HepG2 (cell line): Measurements from ENCODE around the gene DNAJC1. TPM values are rescaled to one million over a fixed set of nuclear protein-coding genes. Genes with fewer than 3 reads are reported as not detected.

Source experiments
- ATAC-seq: fragments of 200-7000 bp; cut with Tn5 transposase; 3 replicates; pipeline ENCODE4 v1.9.1; 2020; ENCODE audit warnings: mild to moderate bottlenecking, moderate library complexity
- BruUV-seq: library from RNA; stranded (reverse); fragments of 400-500 nt; replicated peaks from 2 replicates; lab custom pipeline; 2021; lab: Mats Ljungman, UMichigan
- CTCF ChIA-PET: fragments of 300-600 bp; formaldehyde crosslinking; extraction: SDS; loops from one replicate; lab custom pipeline; 2021; ENCODE audit warnings: low total read pairs, inconsistent platforms, low intra/inter-chr PET ratio; lab: Yijun Ruan, JAX
- POLR2A ChIA-PET: fragments of 350-600 bp; sonication (Branson Sonifier 250); formaldehyde crosslinking; loops from one replicate; lab custom pipeline; 2020; ENCODE audit warnings: antibody characterized with exemption, inconsistent platforms; lab: Yijun Ruan, JAX
- DNase-seq: peaks from one replicate; pipeline ENCODE4 v3.0.0-alpha.2; 2015; ENCODE audit warnings: low spot score
- FAIRE-seq: peaks from 3 replicates; lab custom pipeline; 2011; peaks lifted over from hg19 to GRCh38; lab: Jason Lieb, UNC
- H2AFZ ChIP-seq: one replicate; pipeline ENCODE4 v1.6.1; 2011; ENCODE audit warnings: low read length, inconsistent platforms
- H3K27ac ChIP-seq: fragments of 300-600 bp; 3 replicates; pipeline ENCODE4 v1.8.0; 2011; ENCODE audit warnings: mixed run types, mild to moderate bottlenecking, mixed read lengths, low read length, inconsistent platforms; ENCODE audit not compliant: insufficient read depth; ENCODE audit errors: extremely low read length
- H3K27me3 ChIP-seq, 2 experiments: fragments of 200-600 bp in 1 of 2; 2 replicates in 1 of 2; 3 replicates in 1 of 2; pipeline versions ENCODE4 v1.6.0 to v1.8.0; 2011; ENCODE audit warnings: low read length in 2 of 2, mild to moderate bottlenecking in 2 of 2, moderate library complexity in 2 of 2, inconsistent platforms in 1 of 2; ENCODE audit not compliant: insufficient read depth in 2 of 2, control insufficient read depth in 1 of 2
- H3K36me3 ChIP-seq, 2 experiments: fragments of 200-600 bp in 1 of 2; replicated peaks in 1 of 2; 2 replicates in 1 of 2; 3 replicates in 1 of 2; pipeline versions ENCODE4 v1.5.1 to v1.8.0; 2011; ENCODE audit warnings: low read length in 2 of 2, inconsistent platforms in 1 of 2; ENCODE audit not compliant: insufficient read depth in 2 of 2, control insufficient read depth in 1 of 2
- H3K4me1 ChIP-seq: 2 replicates; pipeline ENCODE4 v1.5.1; 2012; ENCODE audit warnings: low read length, inconsistent platforms; ENCODE audit not compliant: insufficient read depth
- H3K4me2 ChIP-seq: 2 replicates; pipeline ENCODE4 v1.6.0; 2011; ENCODE audit warnings: low read depth, low read length, inconsistent platforms
- H3K4me3 ChIP-seq, 3 experiments: fragments of 200-600 bp in 1 of 3; sonication (generic), shearing (Covaris generic) in 1 of 3; replicated peaks in 1 of 3; 2 replicates each; pipeline ENCODE4 v1.5.1; 2011 to 2016; ENCODE audit warnings: low read length in 3 of 3, inconsistent platforms in 2 of 3, low read depth in 2 of 3, mild to moderate bottlenecking in 2 of 3, control low read depth in 1 of 3, mixed read lengths in 1 of 3; ENCODE audit not compliant: insufficient read depth in 1 of 3
- H3K79me2 ChIP-seq: one replicate; pipeline ENCODE4 v1.6.1; 2011; ENCODE audit warnings: low read length, inconsistent platforms; ENCODE audit not compliant: insufficient read depth
- H3K9ac ChIP-seq: 2 replicates; pipeline ENCODE4 v1.6.0; 2011; ENCODE audit warnings: mild to moderate bottlenecking, low read depth, low read length, inconsistent platforms; ENCODE audit not compliant: insufficient read depth
- H3K9me3 ChIP-seq: 2 replicates; pipeline ENCODE4 v1.5.1; 2012; ENCODE audit warnings: mild to moderate bottlenecking, low read length
- H4K20me1 ChIP-seq: 2 replicates; pipeline ENCODE4 v1.6.0; 2011; ENCODE audit warnings: inconsistent platforms, mild to moderate bottlenecking, low read length, moderate library complexity; ENCODE audit not compliant: insufficient read depth
- FOXJ3 ChIP-seq: sonication (generic); formaldehyde crosslinking; IDR thresholded peaks from 2 replicates; pipeline ENCODE4 v1.4.0; 2020; ENCODE audit warnings: missing genetic modification reagents, mild to moderate bottlenecking, borderline replicate concordance
- KLF6 ChIP-seq: IDR thresholded peaks from 2 replicates; pipeline ENCODE4 v1.8.0; 2016; ENCODE audit warnings: missing biosample characterization, missing genetic modification reagents
- MYNN ChIP-seq: sonication (generic); formaldehyde crosslinking; IDR thresholded peaks from 2 replicates; pipeline ENCODE4 v1.4.0; 2020; ENCODE audit warnings: mild to moderate bottlenecking, low read depth, missing genetic modification reagents
- NFRKB ChIP-seq: fragments of 450-650 bp; IDR thresholded peaks from 2 replicates; pipeline ENCODE4 v1.6.1; 2017
- TAF15 ChIP-seq: fragments of 200-400 bp; formaldehyde crosslinking; IDR thresholded peaks from one replicate; pipeline ENCODE4 v1.6.1; 2018; ENCODE audit warnings: mild to moderate bottlenecking, low read depth, low read length; ENCODE audit not compliant: poor library complexity, severe bottlenecking
- ZMYM4 ChIP-seq: sonication (generic); formaldehyde crosslinking; IDR thresholded peaks from 2 replicates; pipeline ENCODE4 v1.8.1; 2023; ENCODE audit warnings: mild to moderate bottlenecking, missing genetic modification reagents
- ZNF136 ChIP-seq: sonication (generic); formaldehyde crosslinking; IDR thresholded peaks from 2 replicates; pipeline ENCODE4 v1.8.1; 2022; ENCODE audit warnings: low read depth, mild to moderate bottlenecking, moderate library complexity, missing genetic modification reagents
- WGBS: methylation state at CpG from one replicate; pipeline ENCODE4 v1.1.6; 2017; ENCODE audit warnings: low lambda C conversion rate; 5-methylcytosine and 5-hydroxymethylcytosine counted together
- in situ Hi-C: cut with HindIII; loops from 2 replicates; pipeline ENCODE4 v1.10.0; 2017; ENCODE audit warnings: low pct_unique_long_range_greater_than_20kb; ENCODE audit not compliant: extremely low pct_ligation_motif_present
- intact Hi-C: fragments of 100-400 bp; cut with micrococcal nuclease; formaldehyde crosslinking; loops from one replicate; pipeline ENCODE4 v1.10.0; 2022; ENCODE audit not compliant: unreplicated experiment
- polyA plus RNA-seq, 8 experiments: library from polyadenylated mRNA; depleted of rRNA in 3 of 8; stranded (reverse) in 7 of 8; unstranded in 1 of 8; fragments of >200 nt; fragmentation: Illumina TruSeq in 4 of 8; extraction: Trizol in 4 of 8; gene quantifications; 2 replicates each; pipeline versions ENCODE4 v1.2.1 to v1.2.3, GENCODE V29; 2011 to 2016; ENCODE audit warnings: low read depth in 4 of 8, missing spikeins in 1 of 8, mixed read lengths in 1 of 8; ENCODE audit not compliant: insufficient read depth in 1 of 8
- total RNA-seq, 5 experiments: library from RNA; depleted of rRNA; stranded (reverse); fragments of >200 nt; fragmentation: Illumina TruSeq; extraction: Trizol; gene quantifications; 2 replicates each; pipeline ENCODE4 v1.2.3, GENCODE V29; 2016; ENCODE audit warnings: low read depth in 1 of 5
- TF ChIP-seq, protein P1 (sequence below): sonication (generic); formaldehyde crosslinking; IDR thresholded peaks from 2 replicates; pipeline ENCODE4 v1.5.1; 2020; ENCODE audit warnings: mild to moderate bottlenecking, missing genetic modification reagents
- TF ChIP-seq, protein P2 (sequence below): sonication (generic); formaldehyde crosslinking; IDR thresholded peaks from 2 replicates; pipeline ENCODE4 v1.5.1; 2020; ENCODE audit warnings: missing genetic modification reagents, mild to moderate bottlenecking, borderline replicate concordance
- TF ChIP-seq, protein P3 (sequence below): sonication (generic); formaldehyde crosslinking; IDR thresholded peaks from 2 replicates; pipeline ENCODE4 v1.8.0; 2022; ENCODE audit warnings: missing genetic modification reagents, low read depth, mild to moderate bottlenecking, borderline replicate concordance
- TF ChIP-seq, protein P4 (sequence below): sonication (generic); formaldehyde crosslinking; IDR thresholded peaks from 2 replicates; pipeline ENCODE4 v1.4.0; 2020; ENCODE audit warnings: mild to moderate bottlenecking, missing genetic modification reagents
- TF ChIP-seq, protein P5 (sequence below): sonication (generic); formaldehyde crosslinking; IDR thresholded peaks from 2 replicates; pipeline ENCODE4 v1.4.0; 2020; ENCODE audit warnings: mild to moderate bottlenecking, missing genetic modification reagents

The DNAJC1 gene
- total and polyA plus RNA-seq, 2 of the 13 experiments (the other 11 are each of a cell fraction or from before 2014, with no cell fraction given), result 9.9 to 16.6 TPM

DNA sequence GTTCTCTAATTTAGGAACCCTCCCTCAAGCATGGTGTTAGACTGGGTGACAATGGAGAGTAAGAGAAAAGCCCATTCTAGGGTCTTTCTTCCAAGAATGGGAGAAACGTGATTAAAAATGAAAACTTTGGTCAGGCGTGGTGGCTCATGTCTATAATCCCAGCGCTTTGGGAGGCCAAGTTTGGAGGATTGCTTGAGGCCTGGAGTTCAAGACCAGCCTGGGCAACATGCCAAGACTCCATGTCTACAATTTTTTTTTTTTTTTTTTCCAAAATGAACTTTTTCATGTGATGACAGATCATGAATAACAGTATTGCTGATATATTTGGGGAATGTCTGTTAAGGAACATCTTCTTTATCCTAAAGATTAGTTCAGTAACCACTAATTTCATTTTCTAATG is 274.9 kb downstream of the DNAJC1 start (continued):
- TF ChIP-seq, protein P1, sequence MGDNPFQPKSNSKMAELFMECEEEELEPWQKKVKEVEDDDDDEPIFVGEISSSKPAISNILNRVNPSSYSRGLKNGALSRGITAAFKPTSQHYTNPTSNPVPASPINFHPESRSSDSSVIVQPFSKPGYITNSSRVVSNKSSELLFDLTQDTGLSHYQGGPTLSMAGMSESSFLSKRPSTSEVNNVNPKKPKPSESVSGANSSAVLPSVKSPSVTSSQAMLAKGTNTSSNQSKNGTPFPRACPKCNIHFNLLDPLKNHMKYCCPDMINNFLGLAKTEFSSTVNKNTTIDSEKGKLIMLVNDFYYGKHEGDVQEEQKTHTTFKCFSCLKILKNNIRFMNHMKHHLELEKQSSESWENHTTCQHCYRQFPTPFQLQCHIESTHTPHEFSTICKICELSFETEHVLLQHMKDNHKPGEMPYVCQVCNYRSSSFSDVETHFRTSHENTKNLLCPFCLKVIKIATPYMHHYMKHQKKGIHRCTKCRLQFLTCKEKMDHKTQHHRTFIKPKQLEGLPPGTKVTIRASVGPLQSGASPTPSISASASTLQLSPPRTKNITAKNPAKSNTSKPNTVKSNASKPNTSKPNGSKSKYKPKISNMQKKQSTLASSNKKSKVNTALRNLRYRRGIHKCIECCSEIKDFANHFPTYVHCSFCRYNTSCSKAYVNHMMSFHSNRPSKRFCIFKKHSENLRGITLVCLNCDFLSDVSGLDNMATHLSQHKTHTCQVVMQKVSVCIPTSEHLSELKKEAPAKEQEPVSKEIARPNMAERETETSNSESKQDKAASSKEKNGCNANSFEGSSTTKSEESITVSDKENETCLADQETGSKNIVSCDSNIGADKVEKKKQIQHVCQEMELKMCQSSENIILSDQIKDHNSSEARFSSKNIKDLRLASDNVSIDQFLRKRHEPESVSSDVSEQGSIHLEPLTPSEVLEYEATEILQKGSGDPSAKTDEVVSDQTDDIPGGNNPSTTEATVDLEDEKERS (CRISPR knock-in tag), result no peak
- TF ChIP-seq ZNF136 (CRISPR knock-in tag), result no peak

DNA sequence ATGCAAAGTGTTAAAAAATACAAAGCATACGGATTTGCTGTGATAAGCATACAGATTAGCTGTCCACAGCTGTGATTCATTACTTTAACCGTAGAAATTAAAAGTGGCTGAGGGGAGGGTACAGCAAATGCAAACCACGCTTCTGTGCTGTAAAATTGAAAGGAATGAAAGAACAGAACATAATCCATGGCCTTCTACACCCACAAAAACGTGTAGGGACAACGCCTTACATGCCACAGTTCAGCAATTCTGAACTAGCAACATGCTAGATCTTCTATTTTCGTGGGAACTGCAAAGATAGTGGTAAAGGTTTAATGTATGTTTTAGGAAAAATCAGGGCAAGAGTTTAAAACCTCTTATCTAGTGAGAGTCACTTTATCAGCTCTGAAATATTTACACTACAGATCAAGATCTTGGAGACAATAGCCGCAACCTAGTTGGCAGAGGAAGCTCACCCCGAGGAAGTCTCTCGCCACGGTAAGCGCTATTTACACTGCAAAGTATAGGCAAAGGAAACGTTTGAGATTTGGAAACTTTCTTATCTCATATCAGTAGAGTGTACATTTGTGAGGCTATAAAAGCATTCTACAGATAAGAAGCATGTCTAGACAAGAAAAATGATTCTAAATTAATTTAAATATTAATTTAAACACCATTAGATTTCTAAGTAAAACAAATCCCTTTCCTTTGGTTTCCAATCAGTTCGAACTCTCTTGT is 275.9 kb downstream of the DNAJC1 start:
- no peak overlapping the region for H3K4me3 ChIP-seq
- no peak overlapping the region for H2AFZ ChIP-seq
- CTCF ChIA-PET, result no interaction called here
- no peak overlapping the region for H3K27ac ChIP-seq
- in situ Hi-C loops, result loop anchor here (25.0 kb wide), 1 partner anchor 440 kb away; no protein-coding TSS in a partner anchor
- peaks cover 8 to 30% of the 10 kb centered on the region in 2 experiments for H3K36me3 ChIP-seq
- no peak overlapping the region for H3K4me2 ChIP-seq
- ATAC-seq (no peak), DNase-seq (peak; percentile 32), FAIRE-seq (no peak)
- BruUV-seq, result no TSS peak
- no peaks in the 10 kb centered on the region for H3K79me2 ChIP-seq
- peaks cover 11% of the 10 kb centered on the region for H4K20me1 ChIP-seq
- H3K4me1 ChIP-seq, result peaks cover 44% of the 10 kb centered on the region
- H3K27me3 ChIP-seq, result no peaks in the 10 kb centered on the region
- WGBS, result 51% methylated on average over 13 of the region's 13 CpGs
- H3K9me3 ChIP-seq, result no peaks in the 10 kb centered on the region
- intact Hi-C loops, result no loop called here
- no peak overlapping the region for H3K9ac ChIP-seq
- POLR2A ChIA-PET, result no interaction called here
- TF ChIP-seq MYNN (CRISPR knock-in tag) (no peak), FOXJ3 (CRISPR knock-in tag) (no peak), TAF15 (no peak), NFRKB (no peak), KLF6 (CRISPR knock-in tag) (no peak), ZMYM4 (CRISPR knock-in tag) (0 out of 2 replicates have a peak, but pooled peaks have one; percentile 19)
- TF ChIP-seq, protein P2, sequence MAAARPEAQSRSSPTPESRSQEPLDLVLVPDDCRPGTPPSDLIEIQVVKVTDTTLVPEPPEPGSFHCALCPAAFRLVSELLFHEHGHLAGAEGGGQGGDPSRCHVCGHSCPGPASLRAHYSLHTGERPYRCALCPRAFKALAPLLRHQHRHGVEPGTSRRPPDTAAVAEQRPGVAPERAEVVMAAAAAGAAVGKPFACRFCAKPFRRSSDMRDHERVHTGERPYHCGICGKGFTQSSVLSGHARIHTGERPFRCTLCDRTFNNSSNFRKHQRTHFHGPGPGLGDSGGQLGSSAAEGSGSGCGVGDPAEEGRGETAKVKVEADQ (CRISPR knock-in tag), result no peak
- TF ChIP-seq, protein P3, sequence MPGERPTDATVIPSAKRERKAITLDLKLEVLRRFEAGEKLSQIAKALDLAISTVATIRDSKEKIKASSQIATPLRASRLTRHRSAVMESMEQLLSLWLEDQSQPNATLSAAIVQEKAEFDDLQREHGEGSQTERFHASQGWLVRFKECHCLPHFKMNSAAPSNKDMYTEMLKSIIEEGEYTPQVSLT (CRISPR knock-in tag), result no peak
- TF ChIP-seq, protein P4, sequence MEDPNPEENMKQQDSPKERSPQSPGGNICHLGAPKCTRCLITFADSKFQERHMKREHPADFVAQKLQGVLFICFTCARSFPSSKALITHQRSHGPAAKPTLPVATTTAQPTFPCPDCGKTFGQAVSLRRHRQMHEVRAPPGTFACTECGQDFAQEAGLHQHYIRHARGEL (CRISPR knock-in tag), result no peak
- TF ChIP-seq, protein P5, sequence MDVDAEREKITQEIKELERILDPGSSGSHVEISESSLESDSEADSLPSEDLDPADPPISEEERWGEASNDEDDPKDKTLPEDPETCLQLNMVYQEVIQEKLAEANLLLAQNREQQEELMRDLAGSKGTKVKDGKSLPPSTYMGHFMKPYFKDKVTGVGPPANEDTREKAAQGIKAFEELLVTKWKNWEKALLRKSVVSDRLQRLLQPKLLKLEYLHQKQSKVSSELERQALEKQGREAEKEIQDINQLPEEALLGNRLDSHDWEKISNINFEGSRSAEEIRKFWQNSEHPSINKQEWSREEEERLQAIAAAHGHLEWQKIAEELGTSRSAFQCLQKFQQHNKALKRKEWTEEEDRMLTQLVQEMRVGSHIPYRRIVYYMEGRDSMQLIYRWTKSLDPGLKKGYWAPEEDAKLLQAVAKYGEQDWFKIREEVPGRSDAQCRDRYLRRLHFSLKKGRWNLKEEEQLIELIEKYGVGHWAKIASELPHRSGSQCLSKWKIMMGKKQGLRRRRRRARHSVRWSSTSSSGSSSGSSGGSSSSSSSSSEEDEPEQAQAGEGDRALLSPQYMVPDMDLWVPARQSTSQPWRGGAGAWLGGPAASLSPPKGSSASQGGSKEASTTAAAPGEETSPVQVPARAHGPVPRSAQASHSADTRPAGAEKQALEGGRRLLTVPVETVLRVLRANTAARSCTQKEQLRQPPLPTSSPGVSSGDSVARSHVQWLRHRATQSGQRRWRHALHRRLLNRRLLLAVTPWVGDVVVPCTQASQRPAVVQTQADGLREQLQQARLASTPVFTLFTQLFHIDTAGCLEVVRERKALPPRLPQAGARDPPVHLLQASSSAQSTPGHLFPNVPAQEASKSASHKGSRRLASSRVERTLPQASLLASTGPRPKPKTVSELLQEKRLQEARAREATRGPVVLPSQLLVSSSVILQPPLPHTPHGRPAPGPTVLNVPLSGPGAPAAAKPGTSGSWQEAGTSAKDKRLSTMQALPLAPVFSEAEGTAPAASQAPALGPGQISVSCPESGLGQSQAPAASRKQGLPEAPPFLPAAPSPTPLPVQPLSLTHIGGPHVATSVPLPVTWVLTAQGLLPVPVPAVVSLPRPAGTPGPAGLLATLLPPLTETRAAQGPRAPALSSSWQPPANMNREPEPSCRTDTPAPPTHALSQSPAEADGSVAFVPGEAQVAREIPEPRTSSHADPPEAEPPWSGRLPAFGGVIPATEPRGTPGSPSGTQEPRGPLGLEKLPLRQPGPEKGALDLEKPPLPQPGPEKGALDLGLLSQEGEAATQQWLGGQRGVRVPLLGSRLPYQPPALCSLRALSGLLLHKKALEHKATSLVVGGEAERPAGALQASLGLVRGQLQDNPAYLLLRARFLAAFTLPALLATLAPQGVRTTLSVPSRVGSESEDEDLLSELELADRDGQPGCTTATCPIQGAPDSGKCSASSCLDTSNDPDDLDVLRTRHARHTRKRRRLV (CRISPR knock-in tag), result no peak
